GM12865 (cell line): ENCODE measurements around the gene MUS81.

Experiments used
- DNase-seq: peaks from one replicate; pipeline ENCODE4 v3.0.0; 2010; ENCODE audit warnings: low read depth
- H3K4me3 ChIP-seq: 2 replicates; pipeline ENCODE4 v1.5.1; 2011; ENCODE audit warnings: mild to moderate bottlenecking, low read depth, low read length, control low read depth
- TF ChIP-seq, protein P1 (sequence below): IDR thresholded peaks from 2 replicates; pipeline ENCODE4 v1.5.1; 2011; ENCODE audit warnings: low read length, control low read depth, low read depth, inconsistent platforms; ENCODE audit not compliant: insufficient read depth; ENCODE audit errors: missing control alignments

MUS81 gene

DNA sequence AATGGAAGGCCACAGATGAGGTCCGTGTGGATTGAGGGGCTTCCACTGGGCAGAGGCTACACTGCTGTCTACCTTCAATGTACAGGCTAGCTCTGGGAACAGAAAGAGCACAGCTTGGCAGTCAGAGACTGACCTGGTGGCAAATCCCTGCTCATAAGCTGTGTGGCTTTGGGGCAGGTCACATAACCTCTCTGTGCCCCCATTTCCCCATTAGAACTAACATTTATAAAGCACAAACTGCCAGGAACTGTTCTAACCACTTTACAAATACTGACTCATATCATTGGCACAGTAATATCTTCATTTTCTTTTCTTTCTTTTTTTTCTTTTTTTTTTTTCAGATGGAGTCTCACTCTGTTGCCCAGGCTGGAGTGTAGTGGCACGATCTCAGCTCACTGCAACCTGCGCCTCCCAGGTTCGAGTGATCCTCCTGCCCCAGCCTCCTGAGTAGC is 36.8 kb downstream of the MUS81 start:
- DNase-seq = no peak
- TF ChIP-seq, protein P1, sequence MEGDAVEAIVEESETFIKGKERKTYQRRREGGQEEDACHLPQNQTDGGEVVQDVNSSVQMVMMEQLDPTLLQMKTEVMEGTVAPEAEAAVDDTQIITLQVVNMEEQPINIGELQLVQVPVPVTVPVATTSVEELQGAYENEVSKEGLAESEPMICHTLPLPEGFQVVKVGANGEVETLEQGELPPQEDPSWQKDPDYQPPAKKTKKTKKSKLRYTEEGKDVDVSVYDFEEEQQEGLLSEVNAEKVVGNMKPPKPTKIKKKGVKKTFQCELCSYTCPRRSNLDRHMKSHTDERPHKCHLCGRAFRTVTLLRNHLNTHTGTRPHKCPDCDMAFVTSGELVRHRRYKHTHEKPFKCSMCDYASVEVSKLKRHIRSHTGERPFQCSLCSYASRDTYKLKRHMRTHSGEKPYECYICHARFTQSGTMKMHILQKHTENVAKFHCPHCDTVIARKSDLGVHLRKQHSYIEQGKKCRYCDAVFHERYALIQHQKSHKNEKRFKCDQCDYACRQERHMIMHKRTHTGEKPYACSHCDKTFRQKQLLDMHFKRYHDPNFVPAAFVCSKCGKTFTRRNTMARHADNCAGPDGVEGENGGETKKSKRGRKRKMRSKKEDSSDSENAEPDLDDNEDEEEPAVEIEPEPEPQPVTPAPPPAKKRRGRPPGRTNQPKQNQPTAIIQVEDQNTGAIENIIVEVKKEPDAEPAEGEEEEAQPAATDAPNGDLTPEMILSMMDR = no peak
- no peak overlapping the region for H3K4me3 ChIP-seq

DNA sequence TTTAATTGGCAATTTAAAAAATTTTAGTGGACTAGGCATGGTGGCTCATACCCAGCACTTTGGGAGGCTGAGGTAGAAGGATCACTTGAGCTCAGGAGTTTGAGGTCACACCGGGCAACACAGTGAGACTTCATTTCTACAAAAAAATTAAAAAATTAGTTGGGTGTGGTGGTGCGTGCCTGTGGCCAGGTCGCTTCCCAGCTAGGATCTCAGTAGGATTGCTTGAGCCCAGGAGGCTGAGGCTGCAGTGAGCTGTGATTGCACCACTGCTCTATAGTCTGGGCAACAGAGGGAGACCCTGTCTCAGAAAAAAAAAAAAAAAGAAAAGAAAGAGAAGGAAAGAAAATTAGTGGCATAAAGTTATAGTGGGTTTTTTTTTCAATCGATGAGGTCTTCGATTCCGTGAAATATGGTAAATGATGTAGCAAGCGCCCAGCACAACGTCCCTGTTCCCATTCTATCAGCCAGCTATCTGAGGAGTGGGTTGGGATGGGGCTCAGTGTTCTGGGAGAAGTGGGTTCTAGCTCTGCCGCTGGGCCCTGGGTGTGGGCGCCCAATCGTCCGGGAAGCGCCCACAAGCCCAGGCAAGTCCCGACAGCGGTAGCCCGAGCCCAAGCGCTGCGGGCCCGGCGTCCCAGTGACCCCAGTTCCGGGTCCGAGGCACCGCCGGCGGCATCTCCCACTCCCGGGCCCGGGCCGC is 38.6 kb downstream of the MUS81 start:
- no peak for DNase-seq
- TF ChIP-seq, protein P1 = no peak
- H3K4me3 ChIP-seq = peak overlapping the region; percentile 60

GRCh38 chr11:65899356-65900124 is 39.3 kb downstream of the MUS81 start:
- peak overlapping the region; percentile 60 for H3K4me3 ChIP-seq
- TF ChIP-seq, protein P1 = peak; percentile 1
- peak; percentile 70 for DNase-seq

GRCh38 chr11:65900125-65900898 is 40.1 kb downstream of the MUS81 start, which contains the start of gene FOSL1:
FOSL1 (minus strand) TSS chr11:65900388; CDS start chr11:65900339, 49 bp downstream.
- peak; percentile 98 for DNase-seq
- TF ChIP-seq, protein P1 = no peak
- H3K4me3 ChIP-seq = peak within 1 kb of the TSS; percentile 60

GRCh38 chr11:65900899-65901180 is 40.6 kb downstream of the MUS81 start:
- H3K4me3 ChIP-seq = no peak overlapping the region
- DNase-seq = no peak
- TF ChIP-seq, protein P1 = no peak

GRCh38 chr11:65903068-65903481 is 42.8 kb downstream of the MUS81 start:
- TF ChIP-seq, protein P1 = no peak
- H3K4me3 ChIP-seq = no peak overlapping the region
- no peak for DNase-seq
